ENCODE results near the gene LBX1. TPM values are rescaled to one million over a fixed set of nuclear protein-coding genes. Genes with fewer than 3 reads are reported as not detected.

LBX1 gene
- total and polyA plus RNA-seq, 9 donors = 3.3 to 12.3 (median 9.1) TPM

DNA sequence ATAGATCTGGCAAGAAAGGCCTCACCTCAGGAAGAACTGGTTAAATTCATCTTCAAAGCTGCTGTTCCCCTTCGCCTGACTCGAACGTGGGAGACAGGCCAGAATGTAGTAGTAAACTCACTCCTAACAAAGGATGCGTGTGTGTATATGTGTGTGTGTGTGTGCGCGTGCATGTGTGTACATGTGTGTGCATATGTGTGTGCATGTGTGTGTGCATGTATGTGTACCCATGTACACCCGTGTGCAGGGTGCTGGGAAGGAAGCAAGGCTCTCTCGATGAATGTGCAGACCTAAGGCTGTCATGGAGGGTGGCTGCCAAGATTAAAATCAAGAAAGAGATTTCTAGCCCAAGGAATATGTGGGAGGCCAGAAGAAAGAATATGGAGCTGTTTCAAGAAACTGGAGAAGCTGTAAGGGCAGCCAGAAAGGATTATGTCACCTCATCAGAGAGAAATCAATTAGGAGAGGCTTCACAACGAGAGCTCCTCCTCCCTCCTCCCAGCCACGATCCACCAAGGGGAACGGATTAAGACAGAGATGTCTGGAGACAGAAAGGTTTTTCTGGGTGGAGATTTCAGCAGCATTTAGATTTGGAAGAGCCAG lies 34.0 kb upstream of the LBX1 start:
- WGBS (ENCODE audit: insufficient coverage) = 67% methylated on average over 2 of the region's 11 CpGs
- Histone ChIP-seq H3K27me3 (ENCODE audit: control insufficient read depth, insufficient read depth, low read length) (peaks cover 31% of the 10 kb centered on the region), H3K27ac (ENCODE audit: low read length) (no peak overlapping the region), H3K4me1 (ENCODE audit: control insufficient read depth, insufficient read depth, low read length) (peaks cover 14% of the 10 kb centered on the region), H3K36me3 (ENCODE audit: control insufficient read depth, insufficient read depth, low read length) (no peaks in the 10 kb centered on the region), H3K4me3 (ENCODE audit: low read length) (no peak overlapping the region), H3K9me3 (replicated peaks; ENCODE audit: control insufficient read depth, low read depth, low read length) (peaks cover 3% of the 10 kb centered on the region)
- DNase-seq = peak; percentile 56

GRCh38 chr10:101262147-101262546 lies 32.9 kb upstream of the LBX1 start:
- WGBS (ENCODE audit: insufficient coverage) = 69% methylated on average over 3 of the region's 9 CpGs
- no peaks in the 10 kb centered on the region for H3K36me3 ChIP-seq (ENCODE audit: control insufficient read depth, insufficient read depth, low read length)

DNA sequence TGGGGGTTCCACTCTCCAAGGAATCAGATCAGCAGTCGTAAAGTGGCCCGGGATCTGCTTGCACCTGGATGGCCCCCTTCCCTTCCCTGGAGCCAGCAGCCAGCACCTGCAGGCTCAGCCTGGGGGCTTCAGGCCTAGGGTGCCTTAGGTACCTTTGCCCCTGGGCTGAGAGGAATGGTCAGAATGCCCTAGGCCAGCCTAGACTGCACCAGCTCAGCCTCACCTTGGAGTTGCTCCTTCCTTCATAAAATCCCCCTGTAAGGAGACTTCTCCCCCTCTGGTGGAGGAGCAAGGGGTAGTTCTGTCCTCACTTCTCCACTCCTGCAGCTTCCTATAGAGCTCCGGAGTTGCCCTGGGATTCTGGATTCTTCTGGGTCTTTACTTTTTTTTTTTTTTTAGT lies 32.4 kb upstream of the LBX1 start:
- H3K9me3 ChIP-seq (replicated peaks; ENCODE audit: control insufficient read depth, low read depth, low read length) = peaks cover 6% of the 10 kb centered on the region
- WGBS (ENCODE audit: insufficient coverage) = 17% methylated on average over 2 of the region's 3 CpGs
- H3K27me3 ChIP-seq (ENCODE audit: control insufficient read depth, insufficient read depth, low read length) = peaks cover 31% of the 10 kb centered on the region
- H3K36me3 ChIP-seq (ENCODE audit: control insufficient read depth, insufficient read depth, low read length) = no peaks in the 10 kb centered on the region
- no peak for DNase-seq
- H3K27ac ChIP-seq (ENCODE audit: low read length) = no peak overlapping the region
- H3K4me3 ChIP-seq (ENCODE audit: low read length) = no peak overlapping the region
- H3K4me1 ChIP-seq (ENCODE audit: control insufficient read depth, insufficient read depth, low read length) = peaks cover 12% of the 10 kb centered on the region

More at GRCh38 chr10:101262147-101262546, 32.9 kb upstream of the LBX1 start:
- no peak overlapping the region for H3K4me3 ChIP-seq (ENCODE audit: low read length)
- peaks cover 14% of the 10 kb centered on the region for H3K4me1 ChIP-seq (ENCODE audit: control insufficient read depth, insufficient read depth, low read length)
- peaks cover 6% of the 10 kb centered on the region for H3K9me3 ChIP-seq (replicated peaks; ENCODE audit: control insufficient read depth, low read depth, low read length)
- no peak overlapping the region for H3K27ac ChIP-seq (ENCODE audit: low read length)
- peaks cover 31% of the 10 kb centered on the region for H3K27me3 ChIP-seq (ENCODE audit: control insufficient read depth, insufficient read depth, low read length)
- no peak for DNase-seq

- Histone ChIP-seq H3K36me3 (ENCODE audit: control insufficient read depth, insufficient read depth, low read length) (no peaks in the 10 kb centered on the region), H3K27me3 (ENCODE audit: control insufficient read depth, insufficient read depth, low read length) (peaks cover 27% of the 10 kb centered on the region), H3K4me3 (ENCODE audit: low read length) (no peak overlapping the region), H3K27ac (ENCODE audit: low read length) (no peak overlapping the region), H3K4me1 (ENCODE audit: control insufficient read depth, insufficient read depth, low read length) (peaks cover 7% of the 10 kb centered on the region), H3K9me3 (replicated peaks; ENCODE audit: control insufficient read depth, low read depth, low read length) (peaks cover 6% of the 10 kb centered on the region)
- 28% methylated on average over 7 of the region's 21 CpGs for WGBS (ENCODE audit: insufficient coverage)
- DNase-seq = no peak
Observed at GRCh38 chr10:101260764-101261481, 31.7 kb upstream of the LBX1 start.

DNA sequence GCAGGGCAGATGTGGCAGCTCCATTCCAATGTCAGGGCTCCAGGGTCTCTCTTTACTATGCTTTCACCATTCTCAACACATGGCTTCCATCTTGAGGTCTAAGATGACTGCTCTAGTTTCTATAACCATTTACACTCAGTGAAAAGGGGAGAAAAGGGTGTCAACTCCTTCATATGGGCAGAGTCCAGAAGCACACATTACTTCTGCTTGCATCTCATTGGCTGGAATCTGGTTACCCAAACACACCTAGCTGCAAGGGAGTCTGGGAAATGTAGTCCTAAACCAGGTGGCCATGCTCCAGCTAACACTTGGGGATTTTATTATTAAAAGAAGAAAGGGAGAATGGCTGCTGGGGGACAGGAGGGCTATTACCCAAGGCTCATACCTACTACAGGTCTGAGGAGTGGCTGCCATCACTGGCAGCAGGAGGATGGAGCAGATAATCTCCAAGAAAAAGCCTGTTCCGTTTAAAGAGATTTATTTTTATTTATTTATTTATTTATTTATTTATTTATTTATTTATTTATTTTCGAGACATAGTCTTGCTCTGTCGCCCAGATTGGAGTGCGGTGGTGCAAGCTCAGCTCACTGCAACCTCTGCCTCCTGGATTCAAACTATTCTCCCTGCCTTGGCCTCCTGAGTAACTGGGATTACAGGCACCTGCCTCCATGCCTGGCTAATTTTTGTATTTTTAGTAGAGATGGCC lies 29.1 kb upstream of the LBX1 start:
- no peaks in the 10 kb centered on the region for H3K36me3 ChIP-seq (ENCODE audit: control insufficient read depth, insufficient read depth, low read length)
- H3K4me1 ChIP-seq (ENCODE audit: control insufficient read depth, insufficient read depth, low read length) = peaks cover 7% of the 10 kb centered on the region
- H3K27ac ChIP-seq (ENCODE audit: low read length) = no peak overlapping the region
- peaks cover 6% of the 10 kb centered on the region for H3K9me3 ChIP-seq (replicated peaks; ENCODE audit: control insufficient read depth, low read depth, low read length)
- peaks cover 29% of the 10 kb centered on the region for H3K27me3 ChIP-seq (ENCODE audit: control insufficient read depth, insufficient read depth, low read length)
- no peak for DNase-seq
- WGBS (ENCODE audit: insufficient coverage) = no CpG with 5 or more reads among the region's 4 CpGs
- no peak overlapping the region for H3K4me3 ChIP-seq (ENCODE audit: low read length)

DNA sequence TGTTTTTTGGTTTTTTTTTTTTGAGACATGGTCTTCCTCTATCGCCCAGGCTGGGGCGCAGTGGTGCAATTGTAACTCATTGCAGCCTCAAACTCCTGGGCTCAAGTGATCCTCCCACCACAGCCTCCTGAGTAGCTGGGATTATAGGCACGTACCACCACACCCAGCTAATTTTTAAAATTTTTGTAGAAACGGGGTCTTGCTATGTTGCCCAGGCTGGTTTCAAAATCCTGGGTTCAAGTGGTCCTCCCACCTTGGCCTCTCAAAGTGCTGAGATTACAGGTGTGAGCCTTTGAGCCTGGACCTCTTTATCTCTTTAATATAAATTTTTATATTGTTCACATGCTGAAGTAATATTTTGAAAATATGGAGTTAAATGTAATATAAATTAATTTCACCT lies 28.2 kb upstream of the LBX1 start:
- H3K27ac ChIP-seq (ENCODE audit: low read length) = no peak overlapping the region
- no CpG with 5 or more reads among the region's 4 CpGs for WGBS (ENCODE audit: insufficient coverage)

DNA sequence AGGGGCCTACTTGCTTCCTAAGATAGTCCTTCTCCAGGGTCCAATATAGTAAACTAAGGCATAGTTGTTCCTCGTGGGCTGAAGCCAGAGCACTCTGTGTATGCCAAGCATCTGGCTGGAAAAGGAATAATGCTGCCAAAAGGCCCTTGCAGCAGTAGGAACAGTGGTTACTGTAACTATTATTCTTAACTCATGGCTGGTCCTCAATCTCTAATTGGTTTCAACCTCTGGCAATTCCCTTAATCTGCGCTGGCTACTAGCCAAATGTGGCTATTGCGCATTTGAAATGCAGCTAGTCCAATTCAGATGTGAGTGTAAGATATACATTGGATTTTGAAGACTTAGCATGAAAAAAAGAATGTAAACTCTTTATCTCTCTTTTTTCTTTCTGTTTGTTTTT lies 27.8 kb upstream of the LBX1 start:
- Histone ChIP-seq H3K27me3 (ENCODE audit: control insufficient read depth, insufficient read depth, low read length) (peaks cover 24% of the 10 kb centered on the region), H3K4me1 (ENCODE audit: control insufficient read depth, insufficient read depth, low read length) (peaks cover under 1% of the 10 kb centered on the region), H3K9me3 (replicated peaks; ENCODE audit: control insufficient read depth, low read depth, low read length) (peaks cover 6% of the 10 kb centered on the region), H3K4me3 (ENCODE audit: low read length) (no peak overlapping the region), H3K27ac (ENCODE audit: low read length) (no peak overlapping the region), H3K36me3 (ENCODE audit: control insufficient read depth, insufficient read depth, low read length) (no peaks in the 10 kb centered on the region)
- no CpG with 5 or more reads among the region's 3 CpGs for WGBS (ENCODE audit: insufficient coverage)
- no peak for DNase-seq

More for the DNA sequence above, 28.2 kb upstream of the LBX1 start:
- no peak overlapping the region for H3K4me3 ChIP-seq (ENCODE audit: low read length)
- peaks cover 6% of the 10 kb centered on the region for H3K9me3 ChIP-seq (replicated peaks; ENCODE audit: control insufficient read depth, low read depth, low read length)
- H3K36me3 ChIP-seq (ENCODE audit: control insufficient read depth, insufficient read depth, low read length) = no peaks in the 10 kb centered on the region
- peaks cover 3% of the 10 kb centered on the region for H3K4me1 ChIP-seq (ENCODE audit: control insufficient read depth, insufficient read depth, low read length)
- H3K27me3 ChIP-seq (ENCODE audit: control insufficient read depth, insufficient read depth, low read length) = peaks cover 27% of the 10 kb centered on the region
- DNase-seq = no peak

- peaks cover 6% of the 10 kb centered on the region for H3K9me3 ChIP-seq (replicated peaks; ENCODE audit: control insufficient read depth, low read depth, low read length)
- no peaks in the 10 kb centered on the region for H3K4me1 ChIP-seq (ENCODE audit: control insufficient read depth, insufficient read depth, low read length)
- H3K36me3 ChIP-seq (ENCODE audit: control insufficient read depth, insufficient read depth, low read length) = no peaks in the 10 kb centered on the region
- no peak overlapping the region for H3K27ac ChIP-seq (ENCODE audit: low read length)
- 90% methylated on average over 1 of the region's 1 CpG for WGBS (ENCODE audit: insufficient coverage)
- DNase-seq = no peak
- H3K4me3 ChIP-seq (ENCODE audit: low read length) = no peak overlapping the region
- H3K27me3 ChIP-seq (ENCODE audit: control insufficient read depth, insufficient read depth, low read length) = peaks cover 20% of the 10 kb centered on the region
Observed at GRCh38 chr10:101256387-101256786, 27.1 kb upstream of the LBX1 start.

DNA sequence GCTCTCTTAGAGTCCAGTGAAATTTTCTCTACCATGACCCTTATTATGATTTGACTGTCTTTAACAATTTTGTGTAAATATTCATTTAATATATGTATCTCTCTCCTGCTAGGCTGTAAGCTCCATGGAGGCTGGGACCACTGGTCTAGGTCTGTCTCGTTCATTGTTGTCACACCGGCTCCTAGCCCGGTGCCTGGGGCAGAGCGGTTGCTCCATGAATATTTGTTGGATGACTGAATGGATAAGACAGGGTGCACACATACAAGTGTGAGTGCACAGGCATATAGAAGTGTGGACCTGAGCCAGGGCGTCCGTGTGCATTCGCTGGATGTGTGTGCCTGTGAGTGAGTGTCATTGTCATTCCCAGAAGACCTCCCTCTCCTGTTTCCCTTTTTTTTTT lies 20.9 kb upstream of the LBX1 start:
- DNase-seq = no peak
- H3K27me3 ChIP-seq (ENCODE audit: control insufficient read depth, insufficient read depth, low read length) = peaks cover 35% of the 10 kb centered on the region
- 68% methylated on average over 6 of the region's 7 CpGs for WGBS (ENCODE audit: insufficient coverage)

DNA sequence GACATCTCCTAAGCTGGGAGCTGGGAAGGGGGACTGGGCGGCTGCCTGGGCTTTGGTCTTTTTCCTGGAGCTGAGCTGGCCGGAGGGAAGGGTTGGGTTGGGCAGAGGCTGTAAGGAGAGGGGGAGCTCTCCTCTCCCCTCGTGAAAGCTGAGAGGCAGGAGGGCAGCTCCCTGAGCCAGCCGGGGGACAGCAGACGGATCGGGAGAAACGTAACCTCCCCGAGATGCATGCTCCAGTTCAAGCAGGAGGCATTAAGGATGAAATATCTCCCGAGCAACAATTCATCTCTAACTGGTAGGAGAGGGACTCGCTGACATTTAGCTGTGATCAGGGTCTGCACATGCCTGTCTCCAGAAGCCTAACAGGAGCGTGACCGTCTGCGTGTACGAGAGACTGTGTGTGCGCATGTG lies 19.9 kb upstream of the LBX1 start:
- no peaks in the 10 kb centered on the region for H3K9me3 ChIP-seq (replicated peaks; ENCODE audit: control insufficient read depth, low read depth, low read length)
- H3K27me3 ChIP-seq (ENCODE audit: control insufficient read depth, insufficient read depth, low read length) = peaks cover 35% of the 10 kb centered on the region
- WGBS (ENCODE audit: insufficient coverage) = 42% methylated on average over 7 of the region's 15 CpGs
- DNase-seq = no peak
- H3K27ac ChIP-seq (ENCODE audit: low read length) = no peak overlapping the region
- no peak overlapping the region for H3K4me3 ChIP-seq (ENCODE audit: low read length)
- no peaks in the 10 kb centered on the region for H3K36me3 ChIP-seq (ENCODE audit: control insufficient read depth, insufficient read depth, low read length)
- peaks cover 11% of the 10 kb centered on the region for H3K4me1 ChIP-seq (ENCODE audit: control insufficient read depth, insufficient read depth, low read length)

More for the DNA sequence above, 20.9 kb upstream of the LBX1 start:
- Histone ChIP-seq H3K9me3 (replicated peaks; ENCODE audit: control insufficient read depth, low read depth, low read length) (no peaks in the 10 kb centered on the region), H3K4me1 (ENCODE audit: control insufficient read depth, insufficient read depth, low read length) (peaks cover 4% of the 10 kb centered on the region), H3K36me3 (ENCODE audit: control insufficient read depth, insufficient read depth, low read length) (no peaks in the 10 kb centered on the region), H3K4me3 (ENCODE audit: low read length) (no peak overlapping the region), H3K27ac (ENCODE audit: low read length) (no peak overlapping the region)

Data from muscle of leg (tissue), 11 donors.